BLaER1 treated with 17β-estradiol and CSF1 and Interleukin-3, amounts not matched to agents 10 nM and 100 nM (cell line): Measurements from ENCODE around the gene HSD17B7.
"Not testable (repeated sequence)": the region's sequence is repeated elsewhere in the genome, so short reads cannot be mapped to it uniquely, and the experiment has no call there.

Experiments used
- H3K27ac ChIP-seq, 11 experiments: shearing (Covaris generic); formaldehyde crosslinking; 2 replicates each; pipeline ENCODE4 v1.8.1; 2022
- H3K27me3 ChIP-seq, 11 experiments: shearing (Covaris generic); formaldehyde crosslinking; 2 replicates each; pipeline ENCODE4 v1.8.1; 2022
- H3K36me3 ChIP-seq, 11 experiments: shearing (Covaris generic); formaldehyde crosslinking; 2 replicates each; pipeline ENCODE4 v1.8.1; 2022
- H3K4me1 ChIP-seq, 10 experiments: shearing (Covaris generic); formaldehyde crosslinking; 2 replicates each; pipeline ENCODE4 v1.8.1; 2022
- H3K4me2 ChIP-seq, 11 experiments: shearing (Covaris generic); formaldehyde crosslinking; 2 replicates each; pipeline ENCODE4 v1.8.1; 2022
- H3K4me3 ChIP-seq, 10 experiments: shearing (Covaris generic); formaldehyde crosslinking; 2 replicates each; pipeline ENCODE4 v1.8.1; 2022
- H3K9ac ChIP-seq, 11 experiments: shearing (Covaris generic); formaldehyde crosslinking; 2 replicates each; pipeline ENCODE4 v1.8.1; 2022
- H3K9me3 ChIP-seq, 11 experiments: shearing (Covaris generic); formaldehyde crosslinking; replicated peaks in 1 of 11; 2 replicates each; pipeline ENCODE4 v1.8.1; 2022
- H4K20me1 ChIP-seq, 11 experiments: shearing (Covaris generic); formaldehyde crosslinking; 2 replicates each; pipeline ENCODE4 v1.8.1; 2022
- Cebpa-rat ChIP-seq, 11 experiments: shearing (Covaris generic); IDR thresholded peaks; 2 replicates each; pipeline ENCODE4 v1.8.1; 2022

HSD17B7 gene

DNA sequence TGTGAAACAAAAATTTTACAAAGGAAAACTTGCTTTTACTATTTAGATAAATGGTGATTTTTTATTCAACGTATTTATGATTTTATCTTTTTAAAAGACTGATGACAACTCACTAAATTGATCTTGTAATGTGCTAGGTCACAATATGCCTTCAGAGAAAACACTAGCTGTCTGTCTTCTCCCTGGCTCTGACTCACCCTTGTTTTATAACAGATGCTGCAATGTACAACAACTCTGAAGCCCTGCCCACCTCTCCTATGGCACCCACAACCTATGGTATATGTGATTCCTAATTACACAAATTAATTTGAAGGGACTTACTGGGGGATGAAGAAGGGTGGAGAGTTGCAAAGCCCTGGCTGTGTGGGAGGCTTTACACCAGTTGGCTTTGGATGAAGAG lies 24.7 kb upstream of the HSD17B7 start:
- H3K4me2 ChIP-seq: no peak overlapping the region
- no peak for TF ChIP-seq Cebpa-rat (IDR thresholded peaks at IDR 0.05)
- H3K36me3 ChIP-seq: no peaks in the 10 kb centered on the region

DNA sequence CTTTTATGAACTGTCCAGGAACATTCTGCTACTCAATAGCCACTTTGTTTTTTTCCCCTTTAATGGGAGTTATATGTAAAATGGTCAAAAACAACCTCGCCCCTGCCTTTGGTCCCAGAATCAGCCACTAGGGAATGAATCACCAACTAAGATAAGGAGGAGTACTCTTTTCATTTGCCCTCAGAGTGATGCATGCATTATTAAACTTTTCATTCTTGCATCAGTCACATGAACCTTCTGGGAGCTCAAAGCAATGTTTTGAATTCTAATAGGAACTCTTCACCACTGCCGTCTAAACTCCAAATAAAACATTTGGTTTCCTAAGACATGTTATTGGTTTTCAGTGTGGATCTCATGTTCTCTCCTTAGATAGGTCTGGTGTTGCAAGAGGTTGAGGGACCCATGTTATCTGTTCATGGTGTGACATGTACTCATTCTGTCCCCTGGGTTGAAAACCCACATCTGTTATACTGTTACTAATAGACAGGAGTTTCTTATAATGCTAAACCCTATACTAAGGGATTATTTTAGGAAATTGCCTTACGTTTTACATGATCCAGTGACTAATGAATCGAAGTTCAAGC lies 17.8 kb upstream of the HSD17B7 start:
- Histone ChIP-seq H3K36me3 (no peaks in the 10 kb centered on the region), H3K27me3 (no peaks in the 10 kb centered on the region), H3K4me2 (no peak overlapping the region), H4K20me1 (no peaks in the 10 kb centered on the region), H3K4me3 (no peak overlapping the region), H3K4me1 (no peaks in the 10 kb centered on the region), H3K9me3 (no peaks in the 10 kb centered on the region), H3K9ac (no peak overlapping the region), H3K27ac (no peak overlapping the region)
- no peak for TF ChIP-seq Cebpa-rat (IDR thresholded peaks at IDR 0.05)

More for the DNA sequence above, 24.7 kb upstream of the HSD17B7 start:
- no peaks in the 10 kb centered on the region for H3K27me3 ChIP-seq
- no peak overlapping the region for H3K4me3 ChIP-seq
- H3K27ac ChIP-seq: no peak overlapping the region
- no peaks in the 10 kb centered on the region for H3K4me1 ChIP-seq
- no peaks in the 10 kb centered on the region for H4K20me1 ChIP-seq
- no peak overlapping the region for H3K9ac ChIP-seq
- no peaks in the 10 kb centered on the region for H3K9me3 ChIP-seq

DNA sequence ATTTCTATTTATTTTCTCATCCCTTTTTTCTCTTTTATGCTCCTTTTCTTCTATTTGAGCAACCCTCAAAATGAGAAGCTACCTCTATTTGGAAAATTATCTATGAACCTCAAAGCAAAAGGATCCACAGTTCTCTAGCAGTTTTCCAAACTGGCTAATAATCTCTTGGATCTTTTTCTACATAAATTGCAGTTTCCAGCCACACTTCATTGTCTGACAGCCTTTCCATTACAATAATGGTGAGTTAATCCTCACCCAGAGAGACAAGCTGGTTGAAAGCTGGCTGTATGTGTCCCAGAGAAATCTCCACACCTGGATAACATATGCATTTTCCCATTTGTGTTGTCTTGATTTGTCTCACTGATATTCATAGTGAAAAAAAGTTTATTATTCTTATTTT lies 16.5 kb upstream of the HSD17B7 start:
- H3K9me3 ChIP-seq: no peaks in the 10 kb centered on the region
- H4K20me1 ChIP-seq: no peaks in the 10 kb centered on the region
- H3K4me2 ChIP-seq: no peak overlapping the region
- H3K27ac ChIP-seq: no peak overlapping the region
- H3K4me1 ChIP-seq: no peaks in the 10 kb centered on the region
- H3K9ac ChIP-seq: no peak overlapping the region
- no peak for TF ChIP-seq Cebpa-rat (IDR thresholded peaks at IDR 0.05)
- H3K36me3 ChIP-seq: no peaks in the 10 kb centered on the region
- no peak overlapping the region for H3K4me3 ChIP-seq
- H3K27me3 ChIP-seq: no peaks in the 10 kb centered on the region

DNA sequence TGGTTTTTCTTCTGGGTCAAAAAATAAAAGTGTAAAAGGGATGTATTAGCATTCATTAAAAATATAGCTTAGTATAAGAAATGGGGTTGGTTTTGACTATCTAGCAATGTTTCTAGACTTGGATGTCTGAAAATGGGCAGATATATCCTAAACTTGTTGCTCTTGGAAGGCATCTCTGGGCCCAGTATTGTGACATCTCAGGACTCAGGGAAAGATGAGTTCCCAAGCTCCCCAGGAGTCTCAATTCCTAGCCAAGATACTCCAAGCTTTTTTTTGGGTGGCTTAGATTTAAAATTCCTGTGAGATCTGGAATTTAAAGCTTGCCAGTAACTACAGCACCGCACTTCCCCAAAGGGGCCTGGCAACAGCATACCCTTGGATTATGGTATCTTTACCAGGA lies 11.5 kb upstream of the HSD17B7 start:
- H3K27ac ChIP-seq: no peak overlapping the region
- no peak overlapping the region for H3K4me3 ChIP-seq
- no peaks in the 10 kb centered on the region for H3K9me3 ChIP-seq
- no peak for TF ChIP-seq Cebpa-rat (IDR thresholded peaks at IDR 0.05)
- H3K36me3 ChIP-seq: no peaks in the 10 kb centered on the region
- no peaks in the 10 kb centered on the region for H3K27me3 ChIP-seq
- H3K4me2 ChIP-seq: no peak overlapping the region
- no peaks in the 10 kb centered on the region for H4K20me1 ChIP-seq
- H3K9ac ChIP-seq: no peak overlapping the region
- H3K4me1 ChIP-seq: no peaks in the 10 kb centered on the region

DNA sequence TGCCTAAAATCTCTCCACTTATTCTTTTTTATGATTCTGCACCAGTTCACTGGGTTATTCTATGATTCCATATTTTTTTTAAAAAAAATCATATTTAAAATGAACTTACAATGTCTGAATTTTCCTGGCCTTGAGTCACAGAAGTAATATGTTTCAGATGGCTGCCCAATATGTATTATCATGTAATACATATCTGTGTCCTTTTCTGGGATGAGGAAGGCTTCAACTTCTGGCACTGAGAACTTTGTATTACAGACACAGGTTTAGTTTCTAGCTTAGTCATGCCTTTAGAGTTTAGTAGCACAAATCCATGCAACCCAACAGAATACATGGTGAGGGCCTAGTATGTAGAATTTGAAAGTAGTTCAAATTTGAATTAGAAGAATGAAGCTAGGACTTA lies 7.8 kb upstream of the HSD17B7 start:
- Histone ChIP-seq H3K27me3 (no peaks in the 10 kb centered on the region), H3K9me3 (no peaks in the 10 kb centered on the region), H3K4me3 (no peak overlapping the region), H4K20me1 (no peaks in the 10 kb centered on the region), H3K4me2 (no peak overlapping the region), H3K4me1 (no peaks in the 10 kb centered on the region), H3K9ac (no peak overlapping the region), H3K36me3 (no peaks in the 10 kb centered on the region), H3K27ac (no peak overlapping the region)
- no peak for TF ChIP-seq Cebpa-rat (IDR thresholded peaks at IDR 0.05)

DNA sequence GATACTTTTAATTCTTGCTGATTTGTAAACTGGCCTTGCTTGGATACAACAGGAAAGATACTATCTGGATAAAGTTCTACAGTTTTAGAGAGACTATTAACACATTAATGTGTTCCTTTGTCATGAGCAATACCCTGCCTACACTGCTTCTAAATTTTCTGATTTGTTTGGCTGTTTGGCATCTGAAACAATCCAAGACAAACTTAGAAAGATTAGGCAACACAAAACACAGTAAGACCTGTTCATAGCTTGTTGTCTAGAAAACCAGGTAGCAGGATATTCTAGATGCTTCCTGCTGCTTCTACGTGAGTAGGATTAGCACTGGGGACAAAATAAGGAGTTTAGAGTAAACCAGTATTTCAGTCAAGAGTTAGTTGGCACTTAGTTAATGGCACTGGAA lies 5.6 kb upstream of the HSD17B7 start:
- H3K4me3 ChIP-seq, H3K27me3 ChIP-seq, H3K4me1 ChIP-seq, H3K4me2 ChIP-seq, H3K27ac ChIP-seq, H3K9ac ChIP-seq, H3K36me3 ChIP-seq, H4K20me1 ChIP-seq, H3K9me3 ChIP-seq: not testable (repeated sequence)

DNA sequence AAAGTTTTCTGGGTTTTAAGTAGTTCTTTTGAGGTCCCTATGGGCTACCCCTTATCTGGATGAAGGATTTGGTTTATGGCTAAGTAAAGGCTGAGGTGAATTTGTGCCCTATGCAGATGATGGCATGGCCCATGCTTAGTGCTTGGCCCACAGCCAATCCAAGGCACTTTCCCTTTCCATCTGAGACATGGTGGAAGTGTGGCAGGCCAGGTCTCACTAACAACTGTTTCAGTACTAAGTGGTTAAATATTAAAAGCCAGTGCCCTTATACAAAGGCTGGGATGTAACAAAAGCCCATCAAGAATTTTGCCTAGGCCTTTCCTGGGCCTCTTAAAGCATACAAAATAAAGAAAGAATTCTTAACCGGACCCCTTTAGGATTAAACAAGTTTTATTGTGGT lies 1.7 kb upstream of the HSD17B7 start:
- H4K20me1 ChIP-seq, H3K4me1 ChIP-seq, H3K4me2 ChIP-seq, H3K9ac ChIP-seq, H3K9me3 ChIP-seq, H3K27me3 ChIP-seq, H3K27ac ChIP-seq, H3K4me3 ChIP-seq: not testable (repeated sequence)
- peaks cover 0 to 13% (median 5%) of the 10 kb centered on the region in 11 experiments; a peak in 12 of 22 replicates for H3K36me3 ChIP-seq

DNA sequence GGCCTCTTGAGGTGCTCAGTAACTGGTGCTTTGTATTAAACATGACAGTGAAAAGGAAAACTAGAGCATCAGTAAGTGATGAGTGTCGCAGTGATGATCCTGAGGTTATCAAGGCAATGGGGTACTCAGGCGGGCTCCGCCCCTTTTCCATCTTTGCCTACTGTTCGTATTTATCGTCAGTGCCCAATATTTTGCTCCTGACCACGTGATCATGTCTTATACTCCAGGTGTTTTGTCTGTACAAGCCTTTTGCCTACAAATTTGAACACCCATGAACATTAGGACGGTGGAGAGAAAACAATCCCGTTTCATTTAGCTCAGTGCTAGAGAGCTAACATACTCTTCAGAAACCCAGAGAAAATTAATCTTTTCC lies 469 bp downstream of the HSD17B7 start:
- not testable (repeated sequence) for H4K20me1 ChIP-seq, H3K27me3 ChIP-seq, H3K9me3 ChIP-seq, H3K4me1 ChIP-seq
- Histone ChIP-seq H3K4me3 (peak overlapping the region; percentile 54 to 71 (median 64)), H3K4me2 (peak overlapping the region; percentile 36 to 59 (median 48); a peak in 14 of 22 replicates), H3K36me3 (peaks cover 0 to 16% (median 6%) of the 10 kb centered on the region in 11 experiments; a peak in 12 of 22 replicates), H3K27ac (peak overlapping the region in 9 of 11 experiments; percentile 40 to 70 (median 56); a peak in 13 of 22 replicates), H3K9ac (peak overlapping the region; percentile 52 to 73 (median 66); a peak in 18 of 22 replicates)

DNA sequence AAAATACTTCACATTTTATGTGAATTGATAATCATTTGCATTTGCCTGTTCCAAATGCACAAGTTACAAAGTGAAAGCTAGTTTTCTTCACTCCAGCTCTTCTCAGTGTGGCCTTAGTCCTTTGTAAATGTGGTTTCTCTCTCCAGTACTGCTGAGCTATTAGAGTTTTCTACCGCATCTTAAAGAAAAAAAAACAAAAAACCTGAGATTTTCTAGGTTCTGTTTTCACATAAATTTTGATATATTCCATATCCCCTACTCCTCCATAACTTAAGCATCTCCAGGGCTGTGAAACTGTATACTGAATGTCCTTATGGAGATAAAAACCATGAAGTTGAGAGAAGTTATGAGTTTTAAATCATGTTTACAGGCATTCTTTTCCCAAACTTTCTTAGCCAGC lies 3.8 kb downstream of the HSD17B7 start:
- H3K9ac ChIP-seq, H3K27ac ChIP-seq, H4K20me1 ChIP-seq, H3K4me3 ChIP-seq, H3K4me1 ChIP-seq, H3K9me3 ChIP-seq, H3K4me2 ChIP-seq, H3K27me3 ChIP-seq: not testable (repeated sequence)
- H3K36me3 ChIP-seq: peaks cover 9 to 36% (median 18%) of the 10 kb centered on the region in 11 experiments; a peak in 20 of 22 replicates

DNA sequence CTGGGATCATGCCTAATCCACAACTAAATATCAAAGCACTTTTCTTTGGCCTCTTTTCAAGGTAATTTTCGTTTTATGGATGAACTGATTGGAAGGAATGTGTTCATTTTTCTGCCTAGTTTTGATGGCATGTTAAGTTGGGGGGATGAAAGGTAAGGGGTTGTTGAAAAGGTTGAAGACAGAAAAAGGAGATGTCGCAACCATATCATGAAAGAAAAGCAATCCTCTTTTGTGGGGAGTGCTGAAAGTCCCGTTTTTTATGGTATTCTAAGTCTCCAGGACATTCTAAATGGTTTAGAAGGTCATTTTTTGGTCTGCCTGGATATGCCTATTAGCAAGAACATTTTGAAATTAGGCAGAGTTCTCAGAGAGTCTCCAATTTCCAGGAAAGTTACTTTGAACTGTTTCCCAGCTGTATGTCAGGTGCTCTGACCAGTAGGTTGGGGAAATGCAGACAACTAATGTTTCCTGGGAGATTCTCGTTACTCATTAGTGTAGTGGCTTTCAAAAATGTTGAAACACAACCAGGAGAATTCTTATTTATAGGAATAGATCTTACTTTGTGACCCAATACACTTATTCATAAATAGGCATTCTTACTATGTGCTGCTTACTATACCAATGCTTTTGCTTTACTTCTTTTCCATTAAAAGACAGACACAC lies 6.2 kb downstream of the HSD17B7 start:
- not testable (repeated sequence) for H4K20me1 ChIP-seq, H3K9me3 ChIP-seq, H3K4me3 ChIP-seq, H3K27ac ChIP-seq, H3K9ac ChIP-seq, H3K4me2 ChIP-seq, H3K27me3 ChIP-seq, H3K4me1 ChIP-seq
- peaks cover 22 to 57% (median 35%) of the 10 kb centered on the region in 11 experiments for H3K36me3 ChIP-seq

DNA sequence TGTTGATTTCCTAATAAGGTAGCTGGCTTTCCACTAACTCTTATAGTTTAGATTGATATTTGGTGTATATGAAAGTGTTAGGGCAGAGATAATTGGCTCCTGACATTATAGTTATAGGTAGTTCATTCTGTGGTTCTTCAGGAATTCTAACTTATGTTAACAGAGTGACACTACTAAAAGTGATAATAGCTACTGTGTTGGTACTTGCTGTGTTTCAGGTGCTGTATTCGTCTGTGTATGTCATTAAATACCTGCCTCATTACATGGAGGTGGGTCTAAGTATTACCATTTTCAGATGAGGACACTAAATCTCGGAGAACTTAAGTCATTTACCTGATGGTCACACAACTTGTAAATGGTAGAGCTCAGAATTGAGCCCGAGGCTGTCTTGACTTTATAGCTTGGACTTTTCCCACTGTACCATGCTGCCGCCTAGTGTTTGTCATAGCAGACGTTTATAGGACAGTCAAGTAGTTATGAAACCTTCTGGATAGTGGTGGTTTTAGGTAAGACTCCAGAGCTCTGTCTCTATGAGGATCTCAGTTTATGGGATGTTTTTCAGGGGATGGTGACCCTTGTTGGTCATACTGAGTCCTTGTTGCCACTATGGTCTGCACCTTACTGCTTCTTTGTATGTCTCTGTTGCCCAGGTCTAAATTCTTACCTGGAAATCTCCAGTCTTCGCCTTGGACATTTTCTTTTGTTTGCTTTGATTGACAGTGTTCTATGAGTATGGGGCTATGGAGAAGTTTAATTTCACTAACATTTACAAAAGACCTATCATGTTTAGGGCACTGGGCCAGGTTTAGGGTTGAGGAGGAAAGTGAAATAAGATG lies 9.7 kb downstream of the HSD17B7 start:
- not testable (repeated sequence) for H3K27me3 ChIP-seq, H4K20me1 ChIP-seq, H3K4me2 ChIP-seq, H3K9ac ChIP-seq, H3K4me1 ChIP-seq, H3K4me3 ChIP-seq, H3K27ac ChIP-seq, H3K9me3 ChIP-seq
- H3K36me3 ChIP-seq: peaks cover 28 to 75% (median 41%) of the 10 kb centered on the region in 11 experiments

DNA sequence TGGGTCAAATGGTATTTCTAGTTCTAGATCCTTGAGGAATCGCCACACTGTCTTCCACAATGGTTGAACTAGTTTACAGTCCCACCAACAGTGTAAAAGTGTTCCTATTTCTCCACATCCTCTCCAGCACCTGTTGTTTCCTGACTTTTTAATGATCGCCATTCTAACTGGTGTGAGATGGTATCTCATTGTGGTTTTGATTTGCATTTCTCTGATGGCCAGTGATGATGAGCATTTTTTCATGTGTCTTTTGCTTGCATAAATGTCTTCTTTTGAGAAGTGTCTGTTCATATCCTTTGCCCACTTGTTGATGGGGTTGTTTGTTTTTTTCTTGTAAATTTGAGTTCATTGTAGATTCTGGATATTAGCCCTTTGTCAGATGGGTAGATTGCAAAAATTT lies 17.0 kb downstream of the HSD17B7 start:
- H3K4me2 ChIP-seq, H3K4me1 ChIP-seq, H3K27ac ChIP-seq, H3K9me3 ChIP-seq, H4K20me1 ChIP-seq, H3K9ac ChIP-seq, H3K27me3 ChIP-seq, H3K4me3 ChIP-seq: not testable (repeated sequence)
- peaks cover 6 to 52% (median 21%) of the 10 kb centered on the region in 11 experiments; a peak in 21 of 22 replicates for H3K36me3 ChIP-seq

DNA sequence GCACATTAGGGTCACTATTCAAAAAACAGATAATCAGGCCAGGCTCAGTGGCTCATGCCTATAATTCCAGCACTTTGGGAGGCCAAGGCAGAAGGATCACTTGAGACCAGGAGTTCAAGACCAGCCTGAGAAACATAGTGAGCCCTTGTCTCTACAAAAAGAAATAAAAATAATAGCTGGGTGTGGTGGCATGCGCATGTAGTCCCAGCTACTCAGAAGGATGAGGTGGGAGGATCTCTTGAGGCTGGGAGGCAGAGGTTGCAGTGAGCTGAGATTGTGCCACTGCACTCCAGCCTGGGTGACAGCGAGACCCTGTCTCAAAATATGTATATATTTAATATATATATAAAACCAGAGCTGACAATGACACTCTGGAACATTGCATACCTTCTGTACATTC lies 21.9 kb downstream of the HSD17B7 start:
- not testable (repeated sequence) for H3K4me2 ChIP-seq, H3K4me1 ChIP-seq, H3K27ac ChIP-seq, H3K27me3 ChIP-seq, H3K4me3 ChIP-seq, H3K9ac ChIP-seq, H4K20me1 ChIP-seq, H3K9me3 ChIP-seq
- peaks cover 0 to 17% (median 0%) of the 10 kb centered on the region in 11 experiments; a peak in 4 of 22 replicates for H3K36me3 ChIP-seq
